ENCODE measurements around the gene SYNDIG1. TPM values are rescaled to one million over a fixed set of nuclear protein-coding genes. Genes with fewer than 3 reads are reported as not detected.

Gene SYNDIG1
- total RNA-seq, 1 experiment from 2014 or later, result not detected

- Histone ChIP-seq H3K9me3 (ENCODE audit: low read length) (no peaks in the 10 kb centered on the region), H3K9me2 (replicated peaks; ENCODE audit: low read length) (no peaks in the 10 kb centered on the region), H3K4me1 (ENCODE audit: insufficient read depth, low read length) (peaks cover 39% of the 10 kb centered on the region), H3K4me2 (ENCODE audit: low read length) (peak overlapping the region; percentile 39), H4K20me1 (ENCODE audit: low read length) (no peaks in the 10 kb centered on the region), H3K27me3 (ENCODE audit: low read length) (peaks cover 3% of the 10 kb centered on the region; the same call in 1 of the 2 replicates), H3K79me2 (ENCODE audit: low read length) (no peaks in the 10 kb centered on the region), H3K9ac (ENCODE audit: low read length) (no peak overlapping the region), H3K27ac (ENCODE audit: low read length) (peak overlapping the region; percentile 53), H3F3A (ENCODE audit: low read length, unreplicated experiment) (no peaks in the 10 kb centered on the region), H3K36me3 (ENCODE audit: low read depth, low read length) (no peaks in the 10 kb centered on the region), H2AFZ (ENCODE audit: low read length) (peak overlapping the region; percentile 12; the same call in 1 of the 2 replicates), H3K4me3 (ENCODE audit: low read length) (no peak overlapping the region)
- ChIA-PET POLR2A (ENCODE audit: unreplicated experiment) (no interaction called here), CTCF (no interaction called here)
- intact Hi-C loops (cut with micrococcal nuclease), result no loop called here
- TF ChIP-seq EZH2 (IDR thresholded peaks at IDR 0.05; ENCODE audit: low read length, unreplicated experiment), result no peak
- TF ChIP-seq EZH2phosphoT487 (IDR thresholded peaks at IDR 0.05; ENCODE audit: borderline replicate concordance, low read length), result no peak
- no peak for TF ChIP-seq CTCF (conservative IDR thresholded peaks at IDR 0.05; ENCODE audit: low read depth, low read length)
- no TSS peak for BruUV-seq (replicated peaks)
- DNase-seq, result no peak
- ATAC-seq, result no peak
Observed at GRCh38 chr20:24651976-24652345, 182.5 kb downstream of the SYNDIG1 start.

- Histone ChIP-seq H3K4me2 (ENCODE audit: low read length) (no peak overlapping the region), H3K9me2 (replicated peaks; ENCODE audit: low read length) (no peaks in the 10 kb centered on the region), H3K27me3 (ENCODE audit: low read length) (no peaks in the 10 kb centered on the region), H3K9me3 (ENCODE audit: low read length) (no peaks in the 10 kb centered on the region), H4K20me1 (ENCODE audit: low read length) (no peaks in the 10 kb centered on the region), H3K4me1 (ENCODE audit: insufficient read depth, low read length) (peaks cover 52% of the 10 kb centered on the region), H3K36me3 (ENCODE audit: low read depth, low read length) (no peaks in the 10 kb centered on the region), H3K79me2 (ENCODE audit: low read length) (no peaks in the 10 kb centered on the region), H3K27ac (ENCODE audit: low read length) (no peak overlapping the region), H3F3A (ENCODE audit: low read length, unreplicated experiment) (no peaks in the 10 kb centered on the region), H3K4me3 (ENCODE audit: low read length) (no peak overlapping the region), H2AFZ (ENCODE audit: low read length) (peak overlapping the region; percentile 11; the same call in 1 of the 2 replicates), H3K9ac (ENCODE audit: low read length) (no peak overlapping the region)
- intact Hi-C loops (cut with micrococcal nuclease), result no loop called here
- no peak for ATAC-seq
- POLR2A ChIA-PET (ENCODE audit: unreplicated experiment), result no interaction called here
- TF ChIP-seq EZH2 (IDR thresholded peaks at IDR 0.05; ENCODE audit: low read length, unreplicated experiment) (no peak), EZH2phosphoT487 (IDR thresholded peaks at IDR 0.05; ENCODE audit: borderline replicate concordance, low read length) (no peak), CTCF (conservative IDR thresholded peaks at IDR 0.05; ENCODE audit: low read depth, low read length) (no peak)
- CTCF ChIA-PET, result no interaction called here
- DNase-seq, result peak; percentile 41
- BruUV-seq (replicated peaks), result no TSS peak
Observed at GRCh38 chr20:24653306-24653705, 183.9 kb downstream of the SYNDIG1 start.

GRCh38 chr20:24654425-24654824, 185.0 kb downstream of the SYNDIG1 start:
- no peak for ATAC-seq
- intact Hi-C loops (cut with micrococcal nuclease), result no loop called here
- H3K27me3 ChIP-seq (ENCODE audit: low read length), result no peaks in the 10 kb centered on the region
- POLR2A ChIA-PET (ENCODE audit: unreplicated experiment), result no interaction called here
- no peaks in the 10 kb centered on the region for H3K36me3 ChIP-seq (ENCODE audit: low read depth, low read length)
- H3K9me3 ChIP-seq (ENCODE audit: low read length), result no peaks in the 10 kb centered on the region
- TF ChIP-seq EZH2 (IDR thresholded peaks at IDR 0.05; ENCODE audit: low read length, unreplicated experiment) (no peak), CTCF (conservative IDR thresholded peaks at IDR 0.05; ENCODE audit: low read depth, low read length) (no peak), EZH2phosphoT487 (IDR thresholded peaks at IDR 0.05; ENCODE audit: borderline replicate concordance, low read length) (no peak)
- H3K9me2 ChIP-seq (replicated peaks; ENCODE audit: low read length), result no peaks in the 10 kb centered on the region
- CTCF ChIA-PET, result no interaction called here
- no peak overlapping the region for H3K9ac ChIP-seq (ENCODE audit: low read length)
- no peak for DNase-seq
- BruUV-seq (replicated peaks), result no TSS peak
- H3F3A ChIP-seq (ENCODE audit: low read length, unreplicated experiment), result no peaks in the 10 kb centered on the region
- no peaks in the 10 kb centered on the region for H4K20me1 ChIP-seq (ENCODE audit: low read length)
- H2AFZ ChIP-seq (ENCODE audit: low read length), result no peak overlapping the region
- no peak overlapping the region for H3K4me2 ChIP-seq (ENCODE audit: low read length)
- peaks cover 51% of the 10 kb centered on the region for H3K4me1 ChIP-seq (ENCODE audit: insufficient read depth, low read length)
- H3K27ac ChIP-seq (ENCODE audit: low read length), result no peak overlapping the region
- no peaks in the 10 kb centered on the region for H3K79me2 ChIP-seq (ENCODE audit: low read length)
- no peak overlapping the region for H3K4me3 ChIP-seq (ENCODE audit: low read length)

Measured in PC-3 (cell line).